GM19395 (cell line): Measurements from ENCODE around the gene BPIFB6.
"Not testable (repeated sequence)": the region's sequence is repeated elsewhere in the genome, so short reads cannot be mapped to it uniquely, and the experiment has no call there.

ENCODE experiments used
- ATAC-seq: cut with Tn5 transposase; IDR thresholded peaks from one replicate; pipeline ENCODE4 v1.9.1; 2021; ENCODE audit warnings: mild to moderate bottlenecking, moderate library complexity; ENCODE audit not compliant: unreplicated experiment

BPIFB6 gene

GRCh38 chr20:33027769-33028751 is 3.4 kb upstream of the BPIFB6 start:
- no peak for ATAC-seq

- no peak for ATAC-seq
These were observed 2.6 kb upstream of the BPIFB6 start for GRCh38 chr20:33028875-33029274.

GRCh38 chr20:33030076-33030475 is 1.4 kb upstream of the BPIFB6 start:
- ATAC-seq = no peak

- ATAC-seq = no peak
These were observed 879 bp upstream of the BPIFB6 start for GRCh38 chr20:33030569-33030968.

- no peak for ATAC-seq
These were observed 1.1 kb downstream of the BPIFB6 start for GRCh38 chr20:33032555-33032954.

- ATAC-seq = no peak
These were observed 1.9 kb downstream of the BPIFB6 start for GRCh38 chr20:33033381-33033780.

DNA sequence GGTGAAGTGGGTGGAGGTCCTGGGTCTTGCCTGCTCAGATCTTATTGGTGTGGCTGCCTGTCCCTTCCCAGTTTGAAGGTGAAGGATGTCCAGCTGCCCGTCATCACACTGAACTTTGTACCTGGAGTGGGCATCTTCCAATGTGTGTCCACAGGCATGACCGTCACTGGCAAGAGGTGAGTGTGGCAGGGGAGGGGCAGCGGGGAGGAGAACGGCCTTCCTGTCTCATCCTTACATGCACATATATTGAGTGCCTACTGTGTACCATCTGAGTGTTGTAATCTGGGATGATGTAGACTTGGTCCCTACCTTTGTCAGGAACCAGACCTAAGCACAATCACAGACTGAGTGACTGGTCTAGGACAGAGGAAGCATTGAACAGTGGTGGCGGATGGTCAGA is 2.7 kb downstream of the BPIFB6 start:
- ATAC-seq = no peak

GRCh38 chr20:33034901-33035492 is 3.5 kb downstream of the BPIFB6 start:
- ATAC-seq = no peak

GRCh38 chr20:33037456-33037855 is 6.0 kb downstream of the BPIFB6 start:
- ATAC-seq = no peak

GRCh38 chr20:33038243-33038642 is 6.8 kb downstream of the BPIFB6 start:
- ATAC-seq = no peak

DNA sequence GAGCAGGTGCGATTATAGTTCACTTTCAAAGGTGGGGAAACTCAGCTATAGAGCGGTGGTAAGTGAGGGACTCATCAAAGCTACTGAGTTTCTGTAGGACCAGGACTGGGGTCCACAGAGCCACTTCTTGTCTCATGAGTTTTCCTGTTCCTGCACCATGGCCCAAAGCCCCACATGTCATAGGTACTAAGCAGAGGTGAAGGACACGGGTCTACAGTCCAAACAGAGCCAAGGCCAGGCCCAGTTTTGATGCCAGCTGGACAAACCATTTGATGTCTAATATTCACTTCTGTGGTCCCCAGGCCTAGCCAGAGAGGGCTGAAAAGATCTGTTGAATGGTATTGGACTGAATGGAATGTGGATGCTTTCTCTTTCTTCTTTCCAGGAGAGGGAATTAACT is 11.0 kb downstream of the BPIFB6 start:
- ATAC-seq = no peak

- ATAC-seq = no peak
These were observed 11.7 kb downstream of the BPIFB6 start for GRCh38 chr20:33042983-33043730.

- ATAC-seq = no peak
These were observed 12.3 kb downstream of the BPIFB6 start for GRCh38 chr20:33043731-33044181.

DNA sequence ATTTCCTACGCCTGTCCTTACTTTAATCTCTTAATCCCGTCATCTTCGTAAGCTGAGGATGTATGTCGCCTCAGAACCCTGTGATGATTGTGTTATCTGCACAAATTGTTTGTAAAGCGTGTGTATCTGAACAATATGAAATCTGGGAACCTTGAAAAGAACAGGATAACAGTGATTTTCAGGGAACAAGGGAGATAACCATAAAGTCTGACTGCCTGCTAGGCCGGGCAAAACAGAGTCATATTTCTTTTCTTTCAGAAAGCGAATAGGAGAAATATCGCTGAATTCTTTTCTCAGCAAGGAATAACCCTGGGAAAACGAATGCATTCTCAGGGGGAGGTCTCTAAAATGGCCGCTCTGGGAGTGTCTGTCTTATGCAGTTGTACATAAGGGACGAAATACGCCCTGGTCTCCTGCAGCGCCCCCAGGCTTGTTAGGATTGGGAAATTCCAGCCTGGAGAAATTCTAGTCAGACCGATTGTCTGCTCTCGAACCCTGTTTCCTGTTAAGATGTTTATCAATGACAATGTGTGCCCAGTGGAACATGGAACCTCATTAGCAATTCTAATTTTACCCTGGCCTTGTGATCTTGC is 13.8 kb downstream of the BPIFB6 start:
- not testable (repeated sequence) for ATAC-seq

- no peak for ATAC-seq
These were observed 15.0 kb downstream of the BPIFB6 start for GRCh38 chr20:33046412-33046811.

DNA sequence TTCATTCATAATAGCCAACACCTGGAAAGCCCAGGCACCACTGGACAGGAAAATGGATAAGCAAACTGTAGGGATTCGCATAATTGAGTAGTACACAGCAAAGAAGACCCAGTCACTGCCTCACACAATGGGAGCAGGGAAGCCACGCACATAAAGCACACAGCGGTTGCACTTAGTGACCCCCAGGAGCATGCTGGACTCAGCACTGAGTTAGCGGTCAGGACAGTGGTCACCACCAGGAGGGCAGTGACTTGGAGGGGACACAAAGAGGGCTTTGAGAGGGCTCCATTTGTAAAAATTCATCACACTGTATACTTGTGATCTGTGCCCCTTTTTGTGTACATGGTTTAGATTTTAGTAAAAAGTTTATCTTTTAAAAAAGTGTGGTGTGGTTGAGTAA is 19.9 kb downstream of the BPIFB6 start:
- no peak for ATAC-seq

DNA sequence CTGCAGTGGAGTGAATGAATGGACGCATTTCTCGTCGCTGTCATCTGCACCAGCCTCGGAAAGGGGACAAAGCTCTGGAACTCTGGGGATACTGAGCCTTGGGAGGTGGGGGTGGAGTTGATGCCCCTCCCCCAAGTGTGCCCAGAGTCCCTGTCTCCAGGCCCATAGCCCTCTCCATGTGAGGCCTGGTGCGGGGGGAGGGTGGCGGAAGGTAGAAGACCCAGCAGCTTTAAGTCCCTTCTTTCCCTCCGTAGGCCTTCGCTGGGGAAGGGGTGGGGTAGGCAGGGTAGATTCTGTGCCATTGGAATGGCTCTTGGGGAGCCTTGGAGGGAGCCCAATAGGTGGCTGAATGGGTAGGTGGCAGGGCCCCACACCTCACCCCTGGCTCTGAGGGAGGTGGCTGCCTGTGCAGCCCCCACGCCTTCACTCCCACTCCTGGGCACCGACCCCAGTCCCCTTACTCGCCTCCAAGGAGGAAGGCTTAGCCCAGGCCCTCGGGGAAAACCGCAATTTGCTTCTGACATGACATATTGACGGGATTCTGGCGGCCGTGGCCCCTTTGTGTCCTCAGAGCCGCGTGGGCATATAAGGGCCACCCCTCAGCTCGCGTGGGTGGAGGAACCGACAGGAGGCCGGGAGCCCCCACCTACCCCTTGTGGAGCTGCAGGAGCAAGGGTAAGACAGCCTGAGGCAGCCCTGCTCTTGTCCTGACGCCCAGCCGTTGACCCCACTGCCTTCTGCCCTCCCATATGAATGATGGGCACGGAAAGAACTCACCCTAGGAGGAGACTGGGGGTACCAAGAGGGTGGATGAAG is 22.1 kb downstream of the BPIFB6 start, which contains the start of gene BPIFB3:
BPIFB3 (plus strand) TSS at position 613 of the 816 bp plus-strand sequence. CDS start 1,533 bp downstream, outside the sequence.
- ATAC-seq = no peak

DNA sequence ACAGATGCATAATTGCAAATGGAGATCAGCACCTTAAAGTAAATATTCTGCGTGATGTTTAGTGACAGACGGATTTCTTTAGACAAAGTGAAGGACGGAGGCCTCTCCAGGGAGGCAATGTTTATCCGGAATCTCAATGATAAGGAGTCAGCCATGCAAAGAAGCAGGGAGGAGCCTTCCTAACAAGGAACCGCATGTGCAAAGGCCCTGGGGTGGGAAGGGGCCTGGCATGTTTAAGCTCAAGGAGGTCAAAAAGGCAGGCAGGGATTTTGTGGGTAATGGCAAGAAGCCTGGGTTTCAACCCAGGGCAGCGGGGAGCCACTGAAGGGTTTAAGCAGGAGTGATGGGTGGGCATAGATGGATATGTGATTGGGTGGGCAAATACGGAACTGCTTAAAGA is 22.9 kb downstream of the BPIFB6 start:
- no peak for ATAC-seq

- ATAC-seq = no peak
These were observed 23.3 kb downstream of the BPIFB6 start for GRCh38 chr20:33054791-33055190.

GRCh38 chr20:33059136-33059535 is 27.7 kb downstream of the BPIFB6 start:
- no peak for ATAC-seq
